ENCODE results near the gene SLC4A2.
"Not testable (repeated sequence)": the region's sequence is repeated elsewhere in the genome, so short reads cannot be mapped to it uniquely, and the experiment has no call there.

Gene SLC4A2

DNA sequence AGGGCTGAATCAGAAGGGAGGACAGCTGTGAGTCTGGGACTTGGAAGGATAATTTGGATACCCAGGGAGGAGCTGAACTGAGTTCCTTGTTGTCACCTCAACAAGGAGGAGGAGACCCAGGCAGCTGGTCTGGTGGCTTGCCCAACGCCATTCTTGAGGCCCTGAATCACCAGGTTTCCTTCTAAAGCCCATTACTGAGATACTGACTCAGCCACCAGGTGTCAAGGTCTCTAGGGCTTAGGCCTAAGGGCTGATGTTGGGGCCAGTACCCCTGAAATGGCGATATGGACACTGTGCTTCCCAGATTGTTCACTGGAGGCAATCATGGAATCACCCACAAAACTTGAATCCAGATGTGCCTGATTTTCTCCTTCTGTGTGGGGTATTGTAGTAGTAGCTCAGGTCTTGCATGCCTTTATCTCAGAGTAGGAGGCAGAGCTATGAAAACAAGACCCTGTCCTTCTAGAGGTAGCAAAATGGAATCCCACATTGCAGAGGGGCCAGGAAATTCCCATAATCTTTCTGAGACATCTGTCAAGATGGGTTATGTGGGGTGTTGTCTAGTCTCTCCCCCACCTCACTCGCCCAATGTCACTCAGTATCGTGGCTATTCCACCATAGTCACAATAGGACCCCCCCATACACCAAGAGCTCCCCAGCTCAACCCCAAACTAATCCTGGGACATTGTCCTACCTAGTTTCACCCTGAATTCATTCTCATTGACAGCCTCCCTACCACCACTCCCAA lies 33.3 kb upstream of the SLC4A2 start:
- no peak for DNase-seq (ENCODE audit: low read depth)

DNA sequence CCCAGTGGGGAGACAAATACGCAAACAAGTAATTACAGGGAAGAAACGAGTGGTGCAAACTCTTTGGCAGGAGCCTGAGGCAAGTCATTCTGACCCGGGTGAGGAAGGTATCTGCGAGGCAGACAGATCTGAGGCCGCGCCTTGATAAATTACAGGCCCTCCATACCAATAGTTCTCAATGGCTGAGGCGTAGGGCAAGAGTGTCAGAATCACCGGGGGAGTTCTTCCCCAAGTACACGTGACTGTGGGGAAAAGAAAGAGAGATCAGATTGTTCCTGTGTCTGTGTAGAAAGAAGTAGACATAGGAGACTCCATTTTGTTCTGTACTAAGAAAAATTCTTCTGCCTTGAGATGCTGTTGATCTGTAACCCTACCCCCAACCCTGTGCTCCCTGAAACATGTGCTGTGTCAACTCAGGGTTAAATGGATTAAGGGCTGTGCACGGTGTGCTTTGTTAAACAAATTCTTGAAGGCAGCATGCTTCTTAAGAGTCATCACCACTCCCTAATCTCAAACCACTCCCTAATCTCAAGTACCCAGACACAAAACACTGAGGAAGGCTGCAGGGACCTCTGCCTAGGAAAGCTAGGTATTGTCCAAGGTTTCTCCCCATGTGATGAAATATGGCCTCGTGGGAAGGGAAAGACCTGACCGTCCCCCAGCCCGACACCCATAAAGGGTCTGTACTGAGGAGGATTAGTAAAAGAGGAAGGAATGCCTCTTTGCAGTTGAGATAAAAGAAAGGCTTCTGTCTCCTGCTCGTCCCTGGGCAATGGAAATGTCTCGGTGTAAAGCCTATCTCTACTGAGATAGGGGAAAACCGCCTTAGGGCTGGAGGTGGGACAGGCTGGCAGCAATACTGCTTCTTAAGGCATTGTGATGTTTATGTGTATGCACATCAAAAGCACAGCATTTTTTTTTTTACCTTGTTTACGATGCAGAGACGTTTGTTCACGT lies 32.3 kb upstream of the SLC4A2 start:
- not testable (repeated sequence) for DNase-seq (ENCODE audit: low read depth)

DNA sequence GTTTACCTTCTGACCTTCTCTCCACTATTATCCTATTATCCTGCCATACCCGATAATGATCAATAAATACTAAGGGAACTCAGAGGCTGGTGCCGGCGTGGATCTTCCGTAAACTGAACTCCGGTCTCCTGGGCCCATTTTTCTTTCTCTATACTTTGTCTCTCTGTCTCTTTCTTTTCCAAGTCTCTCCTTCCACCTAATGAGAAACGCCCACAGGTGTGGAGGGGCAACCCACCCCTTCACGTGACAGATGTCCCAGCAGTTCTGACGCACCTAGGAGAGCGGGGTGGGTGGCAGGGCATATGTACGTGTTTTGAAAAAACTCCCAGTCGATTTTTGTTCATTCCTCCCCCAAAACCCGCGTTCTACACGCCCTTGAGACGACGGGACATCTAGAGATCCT lies 31.7 kb upstream of the SLC4A2 start:
- not testable (repeated sequence) for DNase-seq (ENCODE audit: low read depth)

DNA sequence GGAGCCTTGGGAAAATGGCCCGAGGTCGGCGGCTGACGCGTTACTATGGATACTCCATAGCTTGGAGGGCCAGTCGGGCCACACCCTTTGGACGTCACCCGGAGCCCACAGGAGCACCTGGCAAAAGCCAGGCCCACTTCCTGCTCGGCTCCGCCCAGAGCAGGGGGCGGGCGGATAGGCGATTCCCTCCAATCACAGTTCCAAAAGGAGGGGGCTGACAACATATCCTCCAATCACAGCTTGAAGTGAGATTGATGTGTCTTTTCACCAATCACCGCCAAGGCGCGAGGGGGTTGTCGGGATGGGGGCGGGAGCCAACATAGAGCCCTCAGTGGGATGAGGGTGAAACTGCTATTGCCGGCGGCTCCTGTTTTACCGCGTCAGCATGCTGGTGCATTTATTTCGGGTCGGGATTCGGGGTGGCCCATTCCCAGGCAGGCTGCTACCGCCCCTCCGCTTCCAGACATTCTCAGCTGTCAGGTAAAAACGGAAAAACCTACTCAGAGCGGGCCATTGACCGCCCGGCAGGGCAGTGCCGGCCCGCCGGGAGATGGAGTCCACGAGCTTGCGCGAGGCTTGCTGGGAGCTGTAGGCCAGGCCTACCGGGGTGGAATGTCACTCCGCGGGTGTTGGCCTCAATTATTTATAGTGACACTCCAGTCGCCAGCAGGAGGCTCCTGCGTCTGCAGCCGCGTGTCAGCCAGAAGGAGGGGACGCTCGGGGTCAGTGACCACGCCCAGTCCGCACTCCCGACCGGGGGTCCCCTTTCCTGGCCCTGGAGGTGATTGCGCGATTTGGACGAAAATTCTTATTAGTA lies 31.1 kb upstream of the SLC4A2 start, which contains the start of gene ABCB8:
TSS of gene ABCB8 (plus strand) at position 320 of the 817 bp plus-strand sequence. CDS start at position 386, 66 bp downstream.
- DNase-seq (ENCODE audit: low read depth) = peak; percentile 99

DNA sequence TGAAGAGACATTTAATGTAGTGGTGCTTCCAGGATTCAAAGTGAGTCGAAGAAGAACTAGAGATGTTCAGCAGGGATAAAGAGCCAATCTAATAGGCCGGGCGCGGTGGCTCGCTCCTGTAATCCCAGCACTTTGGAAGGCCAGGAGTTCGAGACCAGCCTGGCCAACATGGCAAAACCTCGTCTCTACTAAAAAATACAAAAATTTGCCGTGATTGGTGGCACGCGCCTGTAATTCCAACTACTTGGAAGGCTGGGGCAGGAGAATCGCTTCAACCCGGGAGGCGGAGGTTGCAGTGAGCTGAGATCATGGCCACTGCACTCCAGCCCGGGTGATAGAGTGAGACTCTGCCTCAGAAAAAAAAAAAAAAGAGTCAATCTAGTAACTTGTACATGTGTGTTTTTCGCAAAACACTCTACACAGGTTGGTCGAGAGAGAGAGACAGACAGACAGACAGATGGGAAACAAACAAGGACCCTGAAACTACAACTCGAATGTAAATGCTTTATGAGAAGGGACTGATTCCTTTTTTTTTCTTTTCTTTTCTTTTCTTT lies 30.4 kb upstream of the SLC4A2 start:
- no peak for DNase-seq (ENCODE audit: low read depth)

DNA sequence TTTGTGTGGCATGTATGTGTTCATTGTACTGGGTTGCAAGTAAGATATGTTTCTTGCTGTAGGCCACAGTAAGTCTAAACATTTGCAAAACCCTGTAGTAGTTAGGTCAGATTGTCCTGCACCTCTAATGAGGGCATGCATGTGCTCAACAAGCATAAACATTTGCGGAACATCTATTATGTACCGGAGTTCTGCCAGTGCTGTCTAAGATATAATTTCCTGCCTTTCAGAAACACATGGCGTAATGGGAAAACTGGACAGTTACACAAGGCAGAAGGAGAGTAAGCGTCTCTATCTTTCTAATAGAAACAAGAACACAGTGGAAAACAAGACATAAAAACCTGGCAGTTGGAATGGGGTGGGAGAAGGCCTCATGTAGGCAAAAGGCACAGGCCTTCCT lies 28.4 kb upstream of the SLC4A2 start:
- no peak for DNase-seq (ENCODE audit: low read depth)

DNA sequence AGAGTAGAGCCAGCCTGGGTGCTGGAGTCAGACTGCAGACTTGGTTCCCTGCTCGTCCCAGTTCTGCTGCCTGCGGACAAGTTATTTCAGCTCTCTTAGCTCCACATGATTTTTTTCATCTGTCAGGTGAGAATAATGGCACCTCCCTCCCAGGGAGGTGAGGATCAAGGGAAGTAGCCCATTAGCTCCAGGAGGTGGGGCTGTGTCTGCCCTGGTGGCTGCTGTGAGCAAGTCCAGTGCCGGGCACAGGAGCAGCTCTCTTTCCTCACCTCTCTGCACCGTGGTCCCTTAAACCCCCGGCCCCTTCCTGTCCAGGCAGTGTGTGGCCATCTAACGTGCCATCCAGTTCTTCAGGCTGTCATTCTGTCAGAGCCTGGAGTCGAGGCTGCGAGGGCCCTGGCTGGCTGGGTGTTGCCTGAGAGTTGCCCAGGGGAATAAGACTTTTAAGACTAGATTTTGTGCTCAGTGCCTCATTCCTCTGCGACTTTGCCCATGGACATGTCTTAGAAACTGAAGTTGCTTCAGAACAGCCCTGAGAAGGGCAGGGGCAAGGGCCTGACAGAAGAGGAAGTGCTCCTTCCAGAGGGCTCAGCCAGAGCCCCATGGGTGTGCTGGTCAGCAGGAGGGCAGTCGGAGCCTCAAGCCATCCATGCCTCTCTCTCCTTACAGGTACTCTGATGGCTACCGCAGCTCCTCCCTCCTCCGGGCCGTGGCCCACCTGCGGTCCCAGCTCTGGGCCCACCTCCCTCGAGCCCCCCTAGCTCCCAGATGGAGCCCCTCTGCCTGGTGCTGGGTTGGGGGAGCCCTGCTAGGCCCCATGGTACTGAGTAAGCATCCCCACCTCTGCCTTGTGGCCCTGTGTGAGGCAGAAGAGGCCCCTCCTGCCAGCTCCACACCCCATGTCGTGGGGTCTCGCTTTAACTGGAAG lies 26.2 kb upstream of the SLC4A2 start:
- DNase-seq (ENCODE audit: low read depth) = no peak

DNA sequence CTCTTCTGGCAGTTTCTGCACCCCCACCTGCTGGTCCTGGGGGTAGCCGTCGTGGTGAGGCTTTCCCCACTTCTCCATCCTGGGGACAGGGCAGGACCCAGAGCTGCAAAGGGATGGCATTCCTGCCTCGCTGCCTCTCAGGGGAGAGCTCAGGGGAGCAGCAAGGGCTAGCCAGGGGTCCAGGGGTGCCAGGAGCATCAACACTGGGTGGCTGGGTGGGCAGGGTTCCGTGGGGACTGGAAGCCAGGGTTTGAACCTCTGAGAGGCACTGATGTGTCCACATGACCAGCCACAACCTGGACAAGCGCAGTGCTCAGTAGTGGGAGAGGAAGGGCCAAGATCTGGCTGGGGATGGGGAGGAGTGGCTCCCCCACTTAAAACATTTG lies 25.5 kb upstream of the SLC4A2 start:
- no peak for DNase-seq (ENCODE audit: low read depth)

DNA sequence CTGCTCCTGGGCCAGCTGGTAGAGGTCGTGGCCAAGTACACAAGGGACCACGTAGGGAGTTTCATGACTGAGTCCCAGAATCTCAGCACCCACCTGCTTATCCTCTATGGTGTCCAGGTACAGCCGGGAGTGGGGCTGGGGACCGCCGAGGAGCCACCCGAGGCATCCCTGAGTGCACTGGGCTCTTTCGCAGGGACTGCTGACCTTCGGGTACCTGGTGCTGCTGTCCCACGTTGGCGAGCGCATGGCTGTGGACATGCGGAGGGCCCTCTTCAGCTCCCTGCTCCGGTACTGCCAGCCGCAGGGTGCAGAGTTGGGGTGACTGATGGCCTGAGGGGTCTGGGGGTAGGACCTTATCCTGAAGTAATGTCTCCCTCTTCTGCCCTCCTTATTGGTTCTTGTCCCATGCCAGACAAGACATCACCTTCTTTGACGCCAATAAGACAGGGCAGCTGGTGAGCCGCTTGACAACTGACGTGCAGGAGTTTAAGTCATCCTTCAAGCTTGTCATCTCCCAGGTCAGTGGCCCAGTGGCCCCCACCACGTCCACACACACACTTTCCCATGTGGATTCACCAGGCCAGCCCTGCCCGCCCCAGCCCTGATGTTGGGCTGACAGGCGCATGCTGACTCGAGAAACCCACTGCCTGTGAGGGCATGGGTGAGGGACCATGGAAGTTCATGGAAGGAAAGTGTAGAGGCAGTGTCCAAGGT lies 24.9 kb upstream of the SLC4A2 start:
- no peak for DNase-seq (ENCODE audit: low read depth)

DNA sequence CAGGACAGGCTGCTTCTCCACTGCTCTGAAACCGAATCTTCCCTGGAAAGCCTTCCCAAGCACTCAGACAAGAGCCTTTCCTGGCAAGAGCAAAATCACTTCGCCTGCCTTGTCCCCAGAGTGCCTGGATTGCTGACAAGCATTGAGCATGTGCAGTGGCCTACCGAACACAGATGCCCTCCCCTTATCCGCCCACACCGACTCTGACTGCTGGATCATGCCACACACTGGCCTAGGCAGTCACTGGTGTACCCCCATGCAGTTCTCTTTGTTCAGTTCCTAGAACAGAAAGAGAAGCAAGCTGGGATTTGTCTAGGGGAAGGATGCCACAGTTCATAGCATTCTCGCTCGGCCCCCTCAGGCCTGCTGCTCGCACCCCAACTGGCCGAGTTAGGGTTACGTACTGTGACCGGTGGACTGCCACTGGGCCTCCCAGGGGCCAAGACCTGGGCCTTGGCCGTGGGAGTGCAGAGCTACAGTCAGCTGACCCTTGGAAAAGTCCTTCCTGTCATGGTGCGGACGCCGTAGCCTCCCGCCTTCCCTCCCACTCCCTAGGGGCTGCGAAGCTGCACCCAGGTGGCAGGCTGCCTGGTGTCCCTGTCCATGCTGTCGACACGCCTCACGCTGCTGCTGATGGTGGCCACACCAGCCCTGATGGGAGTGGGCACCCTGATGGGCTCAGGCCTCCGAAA lies 24.2 kb upstream of the SLC4A2 start:
- DNase-seq (ENCODE audit: low read depth) = no peak

DNA sequence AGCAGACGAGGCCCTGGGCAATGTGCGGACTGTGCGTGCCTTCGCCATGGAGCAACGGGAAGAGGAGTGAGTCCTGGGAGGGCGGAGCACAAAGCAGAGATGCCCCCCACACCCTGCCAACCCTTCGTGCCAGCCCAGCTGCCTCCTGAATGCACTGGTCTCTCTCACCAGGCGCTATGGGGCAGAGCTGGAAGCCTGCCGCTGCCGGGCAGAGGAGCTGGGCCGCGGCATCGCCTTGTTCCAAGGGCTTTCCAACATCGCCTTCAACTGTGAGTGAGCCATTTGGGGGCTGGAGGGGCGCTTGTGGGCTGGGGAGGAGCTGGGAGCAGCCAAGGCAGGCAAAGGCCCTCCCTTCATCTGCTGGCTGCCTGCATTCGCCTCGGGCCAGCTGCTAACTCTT lies 23.5 kb upstream of the SLC4A2 start:
- no peak for DNase-seq (ENCODE audit: low read depth)

DNA sequence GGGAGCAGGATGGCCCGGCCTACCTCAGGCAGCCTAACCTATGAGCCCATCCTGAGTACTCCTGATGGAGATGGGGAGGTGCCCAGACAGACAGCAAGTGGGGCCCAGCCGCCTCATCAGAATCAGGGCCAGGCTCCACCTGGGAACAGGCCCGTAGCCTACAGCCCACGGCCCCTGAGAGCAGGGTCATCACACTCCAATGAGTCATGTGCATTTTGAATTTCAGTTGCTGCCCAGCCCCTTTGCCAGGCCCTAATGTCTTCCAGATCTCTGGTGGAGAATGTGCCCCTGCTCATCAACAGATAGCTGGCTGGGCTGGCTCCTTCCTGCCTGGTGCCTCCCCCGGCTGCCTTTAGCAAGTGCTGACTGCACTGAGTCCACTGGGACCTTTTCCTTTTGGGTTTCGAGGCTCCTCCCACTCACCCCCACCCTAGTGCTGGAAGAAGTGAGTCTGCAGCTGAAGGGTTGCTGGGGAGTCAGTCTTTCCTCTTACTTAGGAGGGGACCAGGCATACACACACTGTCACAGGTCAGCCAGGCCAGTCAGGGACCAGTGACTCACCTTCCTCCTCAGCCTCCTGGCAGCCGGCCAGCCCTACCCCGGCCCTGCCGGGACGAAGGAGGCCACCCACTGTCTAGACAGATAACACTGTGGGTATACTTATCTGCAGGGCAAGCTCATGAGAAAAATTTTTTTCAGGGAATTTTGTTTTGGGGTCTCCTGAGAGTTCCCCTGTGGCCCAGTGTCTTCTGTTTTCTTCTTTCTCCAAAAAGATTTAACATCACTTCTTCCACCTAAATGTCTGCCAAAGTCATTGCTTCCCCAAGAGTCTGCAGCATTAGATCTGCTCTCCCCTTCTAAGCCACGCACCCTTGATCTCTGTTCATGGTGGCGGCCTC lies 20.2 kb upstream of the SLC4A2 start:
- peak; percentile 88 for DNase-seq (ENCODE audit: low read depth)

DNA sequence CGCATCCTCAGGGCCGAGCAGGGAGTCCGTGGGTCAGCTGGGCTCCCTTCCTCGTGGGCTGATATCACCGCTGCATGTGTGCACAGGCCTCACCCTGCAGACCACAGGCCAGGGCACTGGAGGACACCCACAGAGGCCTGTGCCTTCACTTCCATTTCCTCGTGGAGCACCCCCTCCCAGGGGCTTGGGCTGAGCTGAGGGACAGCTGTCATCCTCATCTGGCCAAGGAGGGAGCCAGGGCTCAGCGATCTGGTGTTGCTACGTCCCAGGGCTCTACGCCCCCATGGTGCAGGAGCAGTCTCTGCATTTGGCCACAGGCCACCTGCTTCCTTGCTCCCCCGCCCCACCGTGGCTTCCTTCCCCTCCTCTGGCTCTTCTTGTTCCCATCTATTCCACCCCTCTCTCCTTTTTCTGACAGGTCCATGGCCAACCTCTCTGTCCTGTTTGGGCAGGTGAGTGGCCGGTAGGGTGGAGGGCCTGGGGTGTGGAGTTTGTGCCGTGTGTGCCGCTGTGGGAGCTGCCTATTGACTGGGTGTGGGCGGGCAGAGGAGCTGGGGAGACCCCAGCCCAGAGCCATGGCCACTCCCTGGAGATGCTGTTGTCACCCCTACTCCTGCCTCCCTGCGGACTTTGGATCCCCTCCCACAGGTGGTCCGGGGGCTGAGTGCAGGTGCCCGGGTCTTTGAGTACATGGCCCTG lies 19.4 kb upstream of the SLC4A2 start:
- DNase-seq (ENCODE audit: low read depth) = no peak

DNA sequence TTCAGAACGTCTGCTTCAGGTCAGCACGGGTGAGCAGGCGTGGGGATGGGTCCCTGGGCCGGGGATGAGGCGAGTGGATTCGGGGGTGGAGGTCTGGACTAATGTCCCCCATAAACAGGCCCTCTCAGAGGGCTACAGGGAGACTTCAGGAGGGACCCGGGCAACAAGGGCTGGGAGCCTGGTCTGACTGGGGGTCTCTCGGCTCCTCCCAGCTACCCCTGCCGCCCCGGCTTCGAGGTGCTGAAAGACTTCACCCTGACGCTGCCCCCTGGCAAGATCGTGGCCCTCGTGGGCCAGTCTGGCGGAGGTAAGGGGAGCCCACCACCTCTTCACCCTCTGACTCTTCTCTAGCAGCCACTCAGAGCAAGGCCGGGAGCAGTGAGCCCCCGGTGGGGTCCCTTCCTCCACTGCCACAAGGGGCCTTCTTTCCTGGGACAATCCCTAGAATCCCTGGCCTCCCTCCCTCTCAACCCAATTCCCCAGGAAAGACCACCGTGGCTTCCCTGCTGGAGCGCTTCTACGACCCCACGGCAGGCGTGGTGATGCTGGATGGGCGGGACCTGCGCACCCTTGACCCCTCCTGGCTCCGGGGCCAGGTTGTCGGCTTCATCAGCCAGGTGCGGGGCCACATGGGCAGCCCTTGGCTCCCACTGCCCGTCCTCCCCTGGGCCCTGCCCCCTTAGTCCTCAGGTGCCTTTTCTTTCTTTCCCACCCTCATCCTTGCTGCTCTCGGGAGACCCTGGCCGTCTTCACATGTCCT lies 18.6 kb upstream of the SLC4A2 start:
- no peak for DNase-seq (ENCODE audit: low read depth)

DNA sequence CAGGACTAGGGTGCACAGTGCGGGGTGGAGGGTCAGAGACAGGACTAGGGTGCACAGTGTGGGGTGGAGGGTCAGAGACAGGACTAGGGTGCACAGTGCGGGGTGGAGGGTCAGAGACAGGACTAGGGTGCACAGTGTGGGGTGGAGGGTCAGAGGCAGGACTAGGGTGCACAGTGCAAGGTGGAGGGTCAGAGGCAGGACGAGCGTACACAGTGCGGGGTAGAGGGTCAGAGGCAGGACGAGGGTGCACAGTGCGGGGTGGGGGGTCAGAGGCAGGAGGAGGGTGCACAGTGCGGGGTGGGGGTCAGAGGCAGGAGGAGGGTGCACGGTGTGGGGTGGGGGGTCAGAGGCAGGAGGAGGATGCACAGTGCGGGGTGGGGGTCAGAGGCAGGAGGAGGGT lies 15.9 kb upstream of the SLC4A2 start:
- DNase-seq (ENCODE audit: low read depth) = not testable (repeated sequence)

DNA sequence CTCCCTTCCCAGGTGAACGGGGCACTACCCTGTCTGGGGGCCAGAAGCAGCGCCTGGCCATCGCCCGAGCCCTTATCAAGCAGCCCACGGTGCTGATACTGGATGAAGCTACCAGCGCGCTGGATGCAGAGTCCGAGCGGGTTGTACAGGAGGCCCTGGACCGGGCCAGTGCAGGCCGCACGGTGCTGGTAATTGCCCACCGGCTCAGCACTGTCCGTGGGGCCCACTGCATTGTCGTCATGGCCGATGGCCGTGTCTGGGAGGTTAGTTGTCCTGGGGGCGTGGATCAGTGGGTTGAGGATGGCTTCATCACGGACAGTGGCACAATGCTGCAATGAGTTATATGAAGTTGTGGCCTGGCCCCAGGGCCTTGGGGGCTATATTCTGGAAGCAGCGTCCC lies 15.4 kb upstream of the SLC4A2 start:
- DNase-seq (ENCODE audit: low read depth) = no peak

DNA sequence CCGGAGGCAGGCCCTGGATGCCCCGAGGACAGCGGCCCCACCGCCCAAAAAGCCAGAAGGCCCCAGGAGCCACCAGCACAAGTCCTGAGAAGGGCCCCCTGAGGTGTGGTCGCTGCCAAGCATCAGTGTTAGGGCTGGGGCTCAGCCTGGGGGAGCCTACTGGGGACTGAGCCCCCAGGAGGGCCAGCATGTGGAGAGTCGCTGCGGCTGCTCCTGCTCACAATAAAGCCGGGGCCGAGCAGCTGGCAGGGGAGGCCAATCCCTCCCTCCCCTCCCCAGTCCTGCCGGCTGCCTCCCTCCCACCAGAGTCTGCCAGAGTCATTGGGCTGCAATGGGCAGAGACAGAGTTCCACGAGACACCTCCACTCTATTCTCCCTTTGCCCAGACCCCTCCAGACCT lies 14.1 kb upstream of the SLC4A2 start:
- DNase-seq (ENCODE audit: low read depth) = no peak

Measured in fibroblast of the conjunctiva (primary cell).